ENCODE measurements around the gene PER1.
"Not testable (repeated sequence)": the region's sequence is repeated elsewhere in the genome, so short reads cannot be mapped to it uniquely, and the experiment has no call there.

The PER1 gene

GRCh38 chr17:8120520-8121406, 31.4 kb downstream of the PER1 start:
- DNase-seq: peak; percentile 70

GRCh38 chr17:8119581-8120519, 32.4 kb downstream of the PER1 start:
- peak; percentile 90 for DNase-seq

DNA sequence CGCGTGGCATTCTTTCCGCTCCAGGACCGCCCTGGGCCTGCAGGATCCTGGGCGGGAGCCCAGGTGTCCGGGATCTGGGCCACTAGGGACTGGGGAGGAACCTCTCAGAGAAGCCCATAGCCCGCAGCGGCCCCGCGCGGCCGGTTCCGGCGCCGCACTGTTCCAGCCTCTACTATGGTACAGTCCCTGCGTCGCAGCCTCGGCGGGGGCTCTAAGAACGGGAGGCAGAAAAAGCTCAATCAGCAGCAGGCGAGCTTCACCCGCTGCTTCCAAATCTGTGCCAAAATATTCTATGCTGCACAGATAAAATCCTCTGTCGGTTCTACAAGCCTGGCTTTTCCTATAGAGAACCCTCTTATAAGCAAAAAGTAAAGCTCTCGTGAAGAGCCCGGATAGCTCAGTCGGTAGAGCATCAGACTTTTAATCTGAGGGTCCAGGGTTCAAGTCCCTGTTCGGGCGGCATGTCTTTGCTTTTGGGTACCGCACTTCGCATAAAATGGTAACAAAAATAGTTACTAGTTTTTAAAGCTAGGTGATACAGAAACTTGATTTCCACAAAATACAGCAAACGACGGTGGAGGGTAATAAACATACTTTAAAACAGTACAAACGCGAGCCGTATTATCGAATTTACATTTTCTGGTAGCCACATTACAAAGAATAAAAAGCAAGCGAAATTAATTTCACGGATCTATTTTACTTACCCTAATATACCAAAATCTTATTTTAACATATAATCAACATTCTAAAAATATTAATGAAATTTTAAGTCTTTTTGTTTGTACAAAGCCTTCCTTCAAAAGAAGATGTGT, 33.2 kb downstream of the PER1 start:
- peak; percentile 87 for DNase-seq

- no peak for DNase-seq
Observed at GRCh38 chr17:8117980-8118768, 34.0 kb downstream of the PER1 start, which contains the start of gene ALOXE3. Gene ALOXE3, minus strand, starts transcription at chr17:8118514. Its CDS starts 524 bp downstream, at chr17:8117990.

- DNase-seq: no peak
Observed at GRCh38 chr17:8117367-8117979, 34.7 kb downstream of the PER1 start.

- no peak for DNase-seq
Observed at GRCh38 chr17:8116776-8117175, 35.4 kb downstream of the PER1 start.

DNA sequence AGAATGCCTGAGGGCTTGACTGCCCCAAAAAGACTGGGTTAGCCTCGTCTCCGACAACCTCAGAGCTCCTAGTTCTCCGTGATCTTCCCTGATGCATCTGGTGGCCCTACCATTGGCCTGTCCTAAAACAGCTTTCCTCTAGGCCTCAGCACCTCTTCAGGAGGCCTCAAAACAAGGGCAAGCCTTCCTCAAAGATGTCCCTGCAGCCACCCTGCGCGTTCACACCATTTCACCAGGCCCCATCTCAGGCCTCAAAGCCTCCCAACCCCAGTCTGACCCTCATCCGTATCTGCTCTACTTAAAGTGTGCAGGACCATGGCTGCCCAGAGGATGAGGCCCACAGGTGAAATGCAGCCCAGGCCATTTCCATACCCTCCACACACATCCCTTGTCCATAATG, 41.3 kb downstream of the PER1 start:
- no peak for DNase-seq

DNA sequence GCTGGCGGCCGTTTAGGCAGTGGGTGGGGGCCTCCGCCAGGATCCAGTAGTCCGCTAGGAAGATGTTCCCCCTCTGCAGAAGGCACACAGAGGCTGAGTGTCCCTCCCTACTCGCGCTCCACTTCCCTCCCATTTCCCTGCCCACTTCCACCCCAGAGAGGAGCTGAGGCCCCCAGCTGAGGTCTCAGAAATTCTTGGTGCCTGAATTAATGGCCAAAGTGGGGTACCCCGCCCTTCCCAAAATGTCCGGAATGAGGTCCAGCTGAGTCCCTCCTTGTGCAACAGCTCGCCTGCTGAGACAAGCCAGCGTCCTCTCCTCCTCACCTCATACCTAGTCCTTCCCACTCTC, 41.8 kb downstream of the PER1 start:
- DNase-seq: no peak

GRCh38 chr17:8109661-8110455, 42.3 kb downstream of the PER1 start:
- DNase-seq: no peak

GRCh38 chr17:8108972-8109660, 43.1 kb downstream of the PER1 start:
- no peak for DNase-seq

- DNase-seq: not testable (repeated sequence)
Observed at GRCh38 chr17:8106980-8107379, 45.2 kb downstream of the PER1 start.

GRCh38 chr17:8105957-8106398, 46.2 kb downstream of the PER1 start:
- no peak for DNase-seq

GRCh38 chr17:8104911-8105310, 47.3 kb downstream of the PER1 start:
- DNase-seq: no peak

DNA sequence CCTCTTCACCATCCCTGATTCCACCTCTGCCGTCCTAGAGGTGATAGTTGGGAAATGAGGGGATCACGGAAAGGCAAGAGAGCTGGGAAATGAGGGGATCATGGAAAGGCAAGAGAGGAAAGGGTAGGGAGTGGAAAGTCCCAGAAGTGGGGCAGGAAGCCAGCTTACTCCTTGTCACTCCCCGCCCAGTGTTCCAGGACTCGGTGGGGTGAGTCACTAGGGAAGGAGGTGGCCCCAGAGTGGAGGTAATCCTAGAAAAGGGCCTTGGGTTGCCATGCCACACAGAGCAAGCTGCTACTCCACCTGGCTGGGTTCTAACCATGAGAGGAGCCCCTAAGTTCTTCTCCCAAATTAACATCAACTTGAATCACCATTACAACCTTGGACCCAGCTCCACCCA, 48.7 kb downstream of the PER1 start:
- DNase-seq: no peak

DNA sequence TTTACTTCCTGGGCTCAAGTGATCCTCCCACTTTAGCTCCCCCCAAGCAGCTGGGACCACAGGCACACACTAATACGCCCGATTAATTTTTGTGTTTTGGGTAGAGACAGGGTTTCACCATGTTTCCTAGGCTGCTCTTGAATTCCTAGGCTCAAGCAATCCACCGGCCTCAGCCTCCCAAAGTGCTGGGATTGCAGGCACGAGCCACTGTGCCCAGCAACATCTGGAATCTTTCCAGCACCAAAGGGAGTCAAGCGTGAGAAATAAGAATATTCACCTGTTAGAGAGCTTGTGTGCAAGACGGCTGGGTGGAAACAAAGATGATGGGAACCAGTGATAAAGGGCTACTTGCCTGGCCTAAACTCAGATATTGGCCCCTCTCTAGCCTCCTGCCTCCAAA, 50.5 kb downstream of the PER1 start:
- no peak for DNase-seq

DNA sequence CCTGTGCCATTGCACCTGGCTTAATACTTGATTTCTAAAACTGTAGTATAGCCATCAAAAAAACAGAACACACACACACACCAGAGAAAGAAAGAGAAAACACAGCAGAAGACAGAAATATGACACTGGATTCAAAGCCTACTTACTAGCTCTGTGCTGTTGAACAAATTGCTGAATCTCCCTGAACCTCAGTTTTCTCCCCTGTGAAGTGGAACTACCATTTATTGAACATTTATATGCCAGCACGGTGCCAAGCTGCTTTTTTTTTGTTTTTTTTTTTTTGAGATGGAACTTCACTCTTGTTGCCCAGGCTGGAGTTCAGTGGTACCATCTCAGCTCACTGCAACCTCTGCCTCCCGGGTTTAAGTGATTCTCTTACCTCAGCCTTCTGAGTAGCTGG, 51.4 kb downstream of the PER1 start:
- no peak for DNase-seq

DNA sequence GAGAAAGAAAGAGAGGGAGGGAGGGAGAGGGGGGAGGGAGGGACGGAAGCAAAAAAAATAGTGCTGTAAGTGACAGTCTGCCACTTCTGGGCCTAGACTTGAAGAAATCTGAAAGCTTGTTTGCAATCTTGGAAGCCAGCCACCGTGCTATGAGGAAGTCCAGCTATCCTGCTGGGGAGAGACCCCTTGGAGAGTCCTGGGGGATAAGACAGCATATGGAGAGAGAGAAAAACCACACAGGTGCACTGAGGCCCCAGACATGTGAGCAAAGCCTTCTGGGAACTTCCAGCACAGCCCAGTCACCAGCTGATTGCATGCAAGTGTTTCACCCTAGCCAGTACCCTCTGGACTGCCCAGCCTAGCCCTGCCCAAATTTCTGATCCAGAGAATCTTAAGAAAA, 52.1 kb downstream of the PER1 start:
- no peak for DNase-seq

- no peak for DNase-seq
Observed at GRCh38 chr17:8096541-8096940, 55.7 kb downstream of the PER1 start.

DNA sequence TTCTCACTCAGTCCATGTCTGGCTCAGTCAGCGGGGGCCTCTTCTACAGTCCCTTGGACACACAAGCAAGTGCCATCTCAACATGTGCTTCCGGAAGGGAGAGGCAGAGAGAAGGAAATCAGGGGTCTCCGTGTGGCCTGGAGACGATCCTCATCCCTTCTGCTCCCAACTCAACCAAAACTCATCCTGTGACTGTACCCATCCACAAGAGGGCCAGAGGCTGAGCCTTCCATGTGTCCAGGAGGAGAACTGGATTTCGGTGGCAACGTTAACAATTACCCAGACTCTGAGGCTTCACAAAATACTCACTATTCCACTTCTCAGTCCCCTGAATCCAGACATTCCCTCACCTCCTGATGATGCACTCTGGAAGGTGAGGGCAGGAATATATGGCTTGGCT, 56.8 kb downstream of the PER1 start:
- no peak for DNase-seq

All from left hindlimb (tissue), 1 donor.